HCT116 (cell line): ENCODE measurements around the gene TNFSF12. TPM values are rescaled to one million over a fixed set of nuclear protein-coding genes. Genes with fewer than 3 reads are reported as not detected.

Experiments used
- ATAC-seq: fragments of 200-7000 bp; cut with Tn5 transposase; 2 replicates; pipeline ENCODE4 v1.9.1; 2020; ENCODE audit warnings: mild to moderate bottlenecking, moderate library complexity
- BruUV-seq: library from RNA; stranded (reverse); fragments of 400-500 nt; replicated peaks from 2 replicates; lab custom pipeline; 2021; lab: Mats Ljungman, UMichigan
- CTCF ChIA-PET: fragments of 300-600 bp; sonication (Branson Sonifier 250); formaldehyde crosslinking; loops from one replicate; lab custom pipeline; 2021; ENCODE audit warnings: antibody characterized with exemption; lab: Charles Lee
- POLR2A ChIA-PET: fragments of 300-600, 350-600 bp; sonication (Branson Sonifier 250); formaldehyde crosslinking; loops from one replicate; lab custom pipeline; 2021; ENCODE audit warnings: antibody characterized with exemption; lab: Charles Lee
- RAD21 ChIA-PET, 2 experiments: fragments of 300-600 bp; sonication (Branson Sonifier 250); formaldehyde crosslinking; loops; one replicate each; lab custom pipeline; 2023; ENCODE audit warnings: low total read pairs in 2 of 2; ENCODE audit not compliant: uncharacterized antibody in 2 of 2, unreplicated experiment in 2 of 2, low non-redundant PET in 1 of 2; lab: Charles Lee
- DNase-seq: peaks from one replicate; pipeline ENCODE4 v3.0.0-alpha.2; 2010; ENCODE audit warnings: low read depth, low spot score
- H2AFZ ChIP-seq: fragments of 200-600 bp; shearing (Covaris generic), sonication (generic); 2 replicates; pipeline ENCODE4 v1.6.1; 2017; ENCODE audit warnings: low read depth, mixed run types, mixed read lengths, antibody characterized with exemption, low read length; ENCODE audit not compliant: poor library complexity, severe bottlenecking
- H3K27ac ChIP-seq: 2 replicates; pipeline ENCODE4 v1.5.1; 2012; ENCODE audit warnings: low read depth, low read length
- H3K27me3 ChIP-seq: fragments of 200-600 bp; sonication (generic); 2 replicates; pipeline ENCODE4 v1.6.1; 2016; ENCODE audit warnings: mixed run types, low read length, mixed read lengths; ENCODE audit not compliant: insufficient read depth
- H3K36me3 ChIP-seq, 2 experiments: fragments of 200-500 bp in 1 of 2; fragments of 200-600 bp in 1 of 2; sonication (Bioruptor generic) in 1 of 2; sonication (generic) in 1 of 2; 2 replicates each; pipeline versions ENCODE4 v1.5.1 to v1.6.1; 2014 to 2016; ENCODE audit warnings: low read length in 2 of 2, inconsistent platforms in 1 of 2, mixed read lengths in 1 of 2, mixed run types in 1 of 2; ENCODE audit not compliant: insufficient read depth in 2 of 2, control insufficient read depth in 1 of 2
- H3K4me1 ChIP-seq, 2 experiments: fragments of 200-600 bp in 1 of 2; sonication (generic) in 1 of 2; 2 replicates each; pipeline versions ENCODE4 v1.5.1 to v1.6.1; 2012 to 2017; ENCODE audit warnings: low read length in 2 of 2, inconsistent platforms in 1 of 2, mild to moderate bottlenecking in 1 of 2, mixed read lengths in 1 of 2, mixed run types in 1 of 2, moderate library complexity in 1 of 2; ENCODE audit not compliant: insufficient read depth in 2 of 2, control insufficient read depth in 1 of 2
- H3K4me2 ChIP-seq: fragments of 200-600 bp; sonication (generic); 2 replicates; pipeline ENCODE4 v1.6.1; 2017; ENCODE audit warnings: mixed run types, low read length, mixed read lengths
- H3K4me3 ChIP-seq, 2 experiments: fragments of 200-600 bp in 1 of 2; sonication (generic) in 1 of 2; replicated peaks in 1 of 2; 2 replicates each; pipeline ENCODE4 v1.5.1; 2011 to 2016; ENCODE audit warnings: low read length in 2 of 2, control low read depth in 1 of 2, low read depth in 1 of 2, mild to moderate bottlenecking in 1 of 2, mixed read lengths in 1 of 2, mixed run types in 1 of 2
- H3K79me2 ChIP-seq: fragments of 200-600 bp; sonication (generic); 2 replicates; pipeline ENCODE4 v1.6.1; 2017; ENCODE audit warnings: mild to moderate bottlenecking, mixed run types, low read length, moderate library complexity, mixed read lengths; ENCODE audit not compliant: insufficient read depth
- H3K9ac ChIP-seq: fragments of 200-600 bp; sonication (generic); 2 replicates; pipeline ENCODE4 v1.6.1; 2016; ENCODE audit warnings: low read length, mixed read lengths
- H3K9me2 ChIP-seq: fragments of 200-600 bp; sonication (generic), shearing (Covaris generic); 2 replicates; pipeline ENCODE4 v1.6.1; 2017; ENCODE audit warnings: mixed run types, mild to moderate bottlenecking, moderate library complexity; ENCODE audit not compliant: insufficient read depth
- H3K9me3 ChIP-seq, 2 experiments: fragments of 200-500 bp in 1 of 2; fragments of 200-600 bp in 1 of 2; sonication (Bioruptor generic) in 1 of 2; sonication (generic) in 1 of 2; 2 replicates each; pipeline ENCODE4 v1.6.1; 2014 to 2017; ENCODE audit warnings: low read length in 2 of 2, mixed read lengths in 2 of 2, inconsistent platforms in 1 of 2, low read depth in 1 of 2, mild to moderate bottlenecking in 1 of 2, mixed run types in 1 of 2, moderate library complexity in 1 of 2; ENCODE audit not compliant: control insufficient read depth in 1 of 2, insufficient read depth in 1 of 2
- H4K20me1 ChIP-seq: fragments of 200-600 bp; sonication (generic), shearing (Covaris generic); 2 replicates; pipeline ENCODE4 v1.6.1; 2017; ENCODE audit warnings: mixed run types, mild to moderate bottlenecking, moderate library complexity; ENCODE audit not compliant: insufficient read depth
- ATF3 ChIP-seq: IDR thresholded peaks from 2 replicates; pipeline ENCODE4 v1.6.1; 2012
- CEBPB ChIP-seq: IDR thresholded peaks from 2 replicates; pipeline ENCODE4 v1.6.1; 2012; ENCODE audit warnings: low read depth
- CTCF ChIP-seq, 3 experiments: fragments of 200-600 bp in 1 of 3; sonication (generic) in 1 of 3; IDR thresholded peaks in 2 of 3; conservative IDR thresholded peaks in 1 of 3; 2 replicates each; pipeline ENCODE4 v1.5.1; 2012 to 2017; ENCODE audit warnings: low read depth in 2 of 3, low read length in 2 of 3, antibody characterized with exemption in 1 of 3, borderline replicate concordance in 1 of 3, control low read depth in 1 of 3, mild to moderate bottlenecking in 1 of 3, mixed read lengths in 1 of 3, mixed run types in 1 of 3, moderate library complexity in 1 of 3; ENCODE audit not compliant: insufficient read depth in 1 of 3
- ELF1 ChIP-seq: IDR thresholded peaks from 2 replicates; pipeline ENCODE4 v1.6.1; 2012; ENCODE audit warnings: low read depth, borderline replicate concordance
- EZH2 ChIP-seq: fragments of 200-600 bp; sonication (generic); IDR thresholded peaks from 2 replicates; pipeline ENCODE4 v1.6.1; 2017; ENCODE audit warnings: antibody characterized with exemption, mixed run types
- EZH2phosphoT487 ChIP-seq: fragments of 200-600 bp; IDR thresholded peaks from 2 replicates; pipeline ENCODE4 v1.6.1; 2018; ENCODE audit warnings: antibody characterized with exemption, borderline replicate concordance
- JUND ChIP-seq: IDR thresholded peaks from 2 replicates; pipeline ENCODE4 v1.6.1; 2012
- POLR2A ChIP-seq: IDR thresholded peaks from 2 replicates; pipeline ENCODE4 v1.7.0; 2011; ENCODE audit warnings: borderline replicate concordance; ENCODE audit not compliant: insufficient read depth, insufficient read length; ENCODE audit errors: extremely low read depth
- POLR2AphosphoS5 ChIP-seq: IDR thresholded peaks from 2 replicates; pipeline ENCODE4 v1.6.1; 2011; ENCODE audit warnings: mild to moderate bottlenecking, low read depth, low read length, moderate library complexity
- RAD21 ChIP-seq: IDR thresholded peaks from 2 replicates; pipeline ENCODE4 v1.6.1; 2012; ENCODE audit warnings: low read depth, mild to moderate bottlenecking
- REST ChIP-seq: IDR thresholded peaks from 2 replicates; pipeline ENCODE4 v1.6.1; 2012; ENCODE audit warnings: low read depth
- SP1 ChIP-seq: IDR thresholded peaks from 2 replicates; pipeline ENCODE4 v1.6.1; 2012; ENCODE audit warnings: low read depth
- SRF ChIP-seq: IDR thresholded peaks from 2 replicates; pipeline ENCODE4 v1.6.1; 2012; ENCODE audit warnings: low read depth
- ZBTB33 ChIP-seq: IDR thresholded peaks from 2 replicates; pipeline ENCODE4 v1.6.1; 2011; ENCODE audit warnings: mild to moderate bottlenecking, low read length, moderate library complexity; ENCODE audit not compliant: insufficient replicate concordance; ENCODE audit errors: extremely low read depth
- ZFX ChIP-seq: fragments of 450-650 bp; IDR thresholded peaks from 2 replicates; pipeline ENCODE4 v1.6.1; 2017
- ZNF274 ChIP-seq: fragments of 200-500 bp; sonication (Bioruptor generic); IDR thresholded peaks from 2 replicates; pipeline ENCODE4 v1.6.1; 2014; ENCODE audit warnings: mild to moderate bottlenecking, low read depth, low read length, inconsistent platforms
- intact Hi-C: fragments of 100-400 bp; cut with micrococcal nuclease; formaldehyde crosslinking; loops from 2 replicates; pipeline ENCODE4 v1.10.0; 2022
- total RNA-seq: library from RNA; stranded (reverse); gene quantifications from one replicate; pipeline ENCODE4 v1.2.1, GENCODE V29; 2021; ENCODE audit not compliant: unreplicated experiment

Gene TNFSF12
- total RNA-seq, 1 experiment from 2014 or later: 12.3 TPM

GRCh38 chr17:7512824-7513540 lies 35.9 kb upstream of the TNFSF12 start:
- H3K4me2 ChIP-seq: no peak overlapping the region
- no peak overlapping the region for H3K4me3 ChIP-seq
- no TSS peak for BruUV-seq
- H3K9me2 ChIP-seq: no peaks in the 10 kb centered on the region
- peaks cover 3% of the 10 kb centered on the region; the same call in 1 of the 2 replicates for H3K79me2 ChIP-seq
- no peak overlapping the region for H3K9ac ChIP-seq
- H4K20me1 ChIP-seq: no peaks in the 10 kb centered on the region
- TF ChIP-seq JUND: no peak
- no peak for TF ChIP-seq ATF3
- no peak for TF ChIP-seq CTCF (IDR thresholded peaks at IDR 0.05 in 2 of 3, conservative IDR thresholded peaks at IDR 0.05 in 1 of 3; ENCODE audit: borderline replicate concordance in 1 of 3, insufficient read depth in 1 of 3, low read depth in 2 of 3, low read length in 2 of 3)
- no peak for TF ChIP-seq POLR2AphosphoS5
- no peak for TF ChIP-seq REST
- no peak for TF ChIP-seq ZFX
- no peak for TF ChIP-seq ZBTB33
- no peak for TF ChIP-seq POLR2A
- no peak for TF ChIP-seq EZH2phosphoT487
- TF ChIP-seq SRF: no peak
- TF ChIP-seq ELF1: no peak
- TF ChIP-seq RAD21: no peak
- TF ChIP-seq CEBPB: no peak
- TF ChIP-seq EZH2: no peak
- TF ChIP-seq SP1: no peak
- no peak for TF ChIP-seq ZNF274
- TF ChIP-seq, all 23 proteins: peak for 0
- DNase-seq (no peak), ATAC-seq (no peak)
- ChIA-PET POLR2A (interaction anchor here (1.4 kb wide), 1 partner anchor 47 kb away, joined by 3 read pairs; no protein-coding TSS in a partner anchor), RAD21 (interaction anchor here in 1 of 2 experiments (0.6 kb wide), 1 partner anchor 67 kb away, joined by 3 read pairs; no protein-coding TSS in a partner anchor), CTCF (interaction anchor here (3.1 to 3.9 kb wide), 2 partner anchors 10 to 48 kb away, joined by 16 to 37 read pairs; partner anchors contain the start of gene SENP3)
- Histone ChIP-seq H3K27me3 (no peaks in the 10 kb centered on the region), H3K4me1 (no peaks in the 10 kb centered on the region), H2AFZ (no peak overlapping the region), H3K36me3 (peaks cover 41 to 65% of the 10 kb centered on the region in 2 experiments), H3K9me3 (no peaks in the 10 kb centered on the region), H3K27ac (no peak overlapping the region)
- intact Hi-C loops: loop anchor here (5.0 kb wide), 1 partner anchor 174 kb away; the partner anchor contains the start of genes TP53 and WRAP53
